HG03196 (cell line): Measurements from ENCODE around the gene JAZF1.

ENCODE experiments used
- ATAC-seq: cut with Tn5 transposase; IDR thresholded peaks from one replicate; pipeline ENCODE4 v1.9.1; 2021; ENCODE audit not compliant: unreplicated experiment

Gene JAZF1

DNA sequence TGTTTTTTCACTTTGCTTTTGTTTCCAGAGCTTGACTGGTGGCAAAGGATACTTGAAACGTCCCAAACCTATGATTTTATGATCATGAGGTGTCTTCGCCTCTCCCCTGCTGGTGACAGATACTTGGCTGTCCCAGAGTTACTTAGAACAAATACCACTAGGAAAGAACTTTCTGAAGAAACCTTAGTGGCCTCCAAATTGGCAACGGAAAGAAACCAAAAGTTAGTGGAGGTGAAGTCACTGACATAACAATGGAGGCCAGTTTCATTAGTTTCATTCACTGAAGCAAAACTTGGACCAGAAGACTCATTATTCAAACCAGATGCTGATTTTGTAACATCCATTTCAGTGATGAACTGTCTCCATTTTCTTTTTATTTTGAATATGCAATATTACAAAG lies 68.6 kb downstream of the JAZF1 start:
- no peak for ATAC-seq

- ATAC-seq: no peak
These were observed 70.1 kb downstream of the JAZF1 start for GRCh38 chr7:28110427-28111012.

- no peak for ATAC-seq
These were observed 71.8 kb downstream of the JAZF1 start for GRCh38 chr7:28108747-28109146.

DNA sequence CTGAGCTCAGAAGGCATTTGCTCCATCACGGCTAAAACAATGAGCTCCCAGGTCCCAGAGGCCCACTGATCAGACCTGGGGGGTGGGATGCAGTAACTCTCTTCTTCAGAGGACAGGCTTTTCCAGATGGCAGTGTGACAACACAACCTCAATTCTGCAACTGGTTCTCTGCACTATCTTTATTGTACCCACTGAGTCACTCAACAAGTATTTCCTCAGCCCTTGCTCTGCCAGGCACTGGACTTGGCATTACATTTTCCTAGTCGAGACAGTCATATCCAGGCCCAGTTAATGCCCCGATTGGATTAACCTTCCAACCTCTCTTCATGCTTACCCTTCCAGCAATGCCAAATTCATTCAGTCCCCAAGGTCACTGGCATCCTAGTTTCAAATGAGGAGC lies 72.6 kb downstream of the JAZF1 start:
- no peak for ATAC-seq

- no peak for ATAC-seq
These were observed 74.2 kb downstream of the JAZF1 start for GRCh38 chr7:28106321-28106829.

DNA sequence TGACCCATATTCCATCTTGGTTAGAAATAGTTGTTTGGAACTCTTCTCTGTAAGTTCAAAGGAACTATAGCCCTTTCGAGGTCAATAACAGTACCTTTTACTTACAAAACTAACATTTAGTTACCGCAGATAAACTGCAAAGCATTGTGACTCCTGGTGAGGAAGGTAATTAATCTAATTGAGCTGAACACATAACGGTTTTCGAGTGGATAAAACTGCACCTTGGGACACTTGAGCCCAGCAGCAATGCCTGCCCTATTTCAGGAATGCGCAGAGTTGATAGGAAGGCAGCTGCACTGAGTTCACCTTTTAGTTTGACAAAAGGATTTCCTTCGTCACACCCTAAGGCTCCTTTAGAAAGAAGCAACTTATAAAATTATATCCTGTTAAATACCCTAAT lies 75.4 kb downstream of the JAZF1 start:
- ATAC-seq: no peak

DNA sequence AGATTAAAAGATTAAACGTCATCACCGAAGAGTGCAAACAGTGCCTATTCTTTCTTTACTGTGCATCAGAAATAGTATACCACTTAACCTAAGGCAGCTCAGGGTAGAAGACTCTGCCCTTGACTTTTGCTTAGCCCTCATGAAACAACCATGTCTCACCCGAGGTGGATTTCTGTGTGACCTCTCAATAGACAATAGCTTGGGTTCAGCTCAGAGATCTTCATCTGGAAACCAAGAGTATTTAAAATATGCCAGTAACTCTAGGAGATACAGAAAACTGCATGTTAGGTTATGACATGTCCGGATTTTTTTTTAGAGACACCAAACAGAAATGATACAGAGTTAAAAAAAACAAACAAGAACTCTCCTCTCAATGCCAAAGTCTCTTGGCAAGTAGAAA lies 75.8 kb downstream of the JAZF1 start:
- ATAC-seq: no peak

- no peak for ATAC-seq
These were observed 76.5 kb downstream of the JAZF1 start for GRCh38 chr7:28104041-28104541.

GRCh38 chr7:28102797-28103196 lies 77.8 kb downstream of the JAZF1 start:
- no peak for ATAC-seq

- no peak for ATAC-seq
These were observed 83.9 kb downstream of the JAZF1 start for GRCh38 chr7:28096713-28097112.

DNA sequence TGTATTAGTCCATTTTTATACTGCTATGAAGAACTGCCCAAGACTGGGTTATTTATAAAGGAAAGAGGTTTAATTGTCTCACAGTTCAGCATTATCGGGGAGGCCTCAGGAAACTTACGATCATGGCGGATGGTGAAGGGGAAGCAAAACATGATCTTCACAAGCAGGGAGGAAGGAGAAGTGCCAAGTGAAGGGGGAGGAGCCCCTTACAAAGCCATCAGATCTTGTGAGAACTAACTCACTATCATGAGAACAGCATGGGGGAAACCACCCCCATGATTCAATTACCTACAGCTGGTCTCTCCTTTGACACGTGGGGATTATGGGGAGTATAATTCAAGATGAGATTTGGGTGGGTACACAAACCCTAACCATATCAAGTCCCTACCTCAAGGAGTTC lies 85.4 kb downstream of the JAZF1 start:
- no peak for ATAC-seq

DNA sequence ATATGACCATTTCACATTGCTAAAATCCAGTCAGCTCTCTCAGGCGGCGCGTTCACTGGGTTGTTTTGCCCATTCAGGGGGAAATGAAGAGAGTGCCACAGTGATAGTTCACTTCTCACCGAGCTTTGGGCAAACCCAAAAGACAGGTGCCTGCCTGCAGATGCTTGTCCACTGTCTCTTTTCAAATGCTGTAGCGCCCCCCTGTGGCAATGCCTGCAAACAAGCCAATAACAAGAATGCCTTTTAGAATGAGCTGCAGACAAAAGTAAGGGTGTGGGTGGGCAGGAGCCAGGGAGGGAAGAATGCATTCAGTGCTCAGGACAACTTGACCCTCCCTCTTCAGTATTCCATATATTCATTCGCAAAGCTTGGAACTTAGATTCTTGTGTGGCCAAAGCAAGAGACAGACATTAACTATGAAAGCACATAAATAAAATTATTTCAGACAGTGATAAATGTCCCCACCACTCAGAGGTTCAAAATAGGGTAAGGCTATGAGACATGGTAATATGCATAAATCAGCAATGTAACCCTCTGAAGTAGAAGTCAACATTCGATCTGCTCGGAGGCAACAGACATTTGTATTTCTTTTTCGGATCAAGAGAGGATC lies 86.9 kb downstream of the JAZF1 start:
- no peak for ATAC-seq

DNA sequence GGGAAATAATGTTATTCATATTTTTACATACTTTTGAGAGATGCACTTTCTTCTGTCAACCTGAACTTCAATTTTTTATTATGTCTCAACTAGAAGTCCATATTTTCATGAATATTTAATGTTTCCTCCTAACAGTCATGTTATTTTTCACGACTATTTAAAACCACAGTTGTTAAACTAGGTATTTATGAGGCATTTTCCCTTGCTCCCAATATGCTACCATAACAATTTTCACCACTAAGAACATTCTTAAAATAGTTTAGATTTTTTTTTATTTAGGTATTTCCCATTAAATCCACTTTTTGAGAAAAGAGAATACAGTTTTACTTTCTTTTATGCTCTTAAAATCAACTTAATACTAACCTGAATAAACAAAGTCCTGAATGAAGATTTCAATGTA lies 89.4 kb downstream of the JAZF1 start:
- no peak for ATAC-seq

- no peak for ATAC-seq
These were observed 91.5 kb downstream of the JAZF1 start for GRCh38 chr7:28088901-28089714.

- ATAC-seq: no peak
These were observed 92.6 kb downstream of the JAZF1 start for GRCh38 chr7:28088032-28088431.

- ATAC-seq: no peak
These were observed 94.4 kb downstream of the JAZF1 start for GRCh38 chr7:28086198-28086597.

- ATAC-seq: no peak
These were observed 96.3 kb downstream of the JAZF1 start for GRCh38 chr7:28083998-28084985.

DNA sequence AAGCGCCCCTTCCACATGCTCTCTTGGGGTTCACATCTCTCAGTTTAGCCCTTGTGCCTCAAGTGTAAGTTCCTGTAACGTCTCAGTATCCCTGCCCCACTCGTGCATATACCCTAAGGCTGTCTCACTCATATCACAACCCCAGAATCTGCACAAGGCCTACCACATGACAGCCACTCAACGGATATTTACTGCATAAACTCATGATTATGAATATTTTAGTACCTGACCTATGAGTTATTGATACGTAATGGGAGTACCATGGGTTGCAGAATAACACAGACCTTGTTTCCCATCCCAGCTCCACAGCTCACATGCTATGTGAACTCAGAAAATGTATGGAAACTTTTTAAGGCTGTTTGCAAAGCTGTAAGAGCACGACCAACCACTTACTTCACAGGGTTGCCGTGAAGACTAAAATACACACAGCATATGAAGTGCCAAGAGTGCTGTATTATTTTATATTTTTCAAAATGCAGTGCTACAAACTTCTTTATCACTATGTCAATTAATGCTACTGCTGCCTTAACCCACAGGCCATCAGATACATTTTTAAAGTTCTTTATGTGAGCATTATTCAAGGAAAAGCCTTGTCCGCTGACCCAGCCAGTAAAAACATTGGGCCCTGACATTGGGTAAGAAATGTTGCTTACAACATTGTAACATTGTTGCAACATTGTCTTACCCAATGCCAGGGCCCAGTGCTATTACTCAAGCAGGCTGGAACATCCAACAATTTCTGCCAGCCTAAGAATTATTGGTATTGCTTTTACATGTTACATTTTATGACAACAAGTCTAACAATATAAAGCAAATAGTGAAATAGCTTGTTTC lies 97.2 kb downstream of the JAZF1 start:
- no peak for ATAC-seq

GRCh38 chr7:28082071-28082470 lies 98.5 kb downstream of the JAZF1 start:
- no peak for ATAC-seq

DNA sequence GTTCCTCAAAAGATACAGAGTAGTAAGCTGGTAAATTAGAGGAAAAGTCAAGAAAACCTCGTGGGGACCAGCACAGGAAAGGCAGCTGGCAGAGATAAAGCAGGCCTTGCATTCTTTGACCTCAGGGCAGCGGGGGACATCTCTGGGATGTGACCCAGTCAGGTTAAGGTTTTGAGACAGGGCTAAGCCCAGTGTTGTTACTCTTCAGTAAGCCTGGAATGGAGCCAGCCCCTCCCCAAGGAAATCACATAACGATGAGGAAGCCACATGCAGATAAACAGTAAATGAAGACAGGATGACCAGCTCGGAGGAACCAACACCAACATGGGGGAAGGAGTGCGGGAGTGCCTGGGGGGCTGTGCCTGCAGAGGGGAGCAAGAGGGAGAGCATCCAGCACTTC lies 99.6 kb downstream of the JAZF1 start:
- no peak for ATAC-seq
